RPMI7951 (cell line): ENCODE results near the gene FMN1. TPM values are rescaled to one million over a fixed set of nuclear protein-coding genes. Genes with fewer than 3 reads are reported as not detected.

Source experiments
- DNase-seq: peaks from one replicate; pipeline ENCODE4 v3.0.0-alpha.2; 2012; ENCODE audit warnings: low read depth
- total RNA-seq: library from RNA; depleted of rRNA; stranded (reverse); fragments of >200 nt; shearing (Covaris generic); gene quantifications from 2 replicates; pipeline ENCODE4 v1.2.3, GENCODE V29; 2014

The FMN1 gene
- total RNA-seq, 1 experiment from 2014 or later: 5.0 TPM

DNA sequence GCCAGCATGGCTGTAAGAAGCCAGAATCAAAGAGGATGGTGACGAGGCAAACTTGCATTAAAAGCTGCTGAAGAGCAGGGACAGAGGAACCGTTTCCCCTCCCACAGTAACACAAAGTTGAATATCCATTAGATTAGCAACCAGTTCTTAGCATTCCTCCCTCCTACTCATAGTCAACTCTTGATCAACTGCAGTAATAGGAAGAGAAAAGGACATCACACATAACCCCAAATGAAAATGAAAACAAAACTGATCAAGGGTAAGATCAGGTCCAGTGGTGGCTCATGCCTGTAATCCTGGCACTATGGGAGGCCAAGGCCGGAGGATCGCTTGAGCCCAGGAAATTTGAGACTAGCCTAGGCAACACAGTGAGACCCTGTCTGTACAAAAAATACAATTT is 311.6 kb downstream of the FMN1 start:
- no peak for DNase-seq

DNA sequence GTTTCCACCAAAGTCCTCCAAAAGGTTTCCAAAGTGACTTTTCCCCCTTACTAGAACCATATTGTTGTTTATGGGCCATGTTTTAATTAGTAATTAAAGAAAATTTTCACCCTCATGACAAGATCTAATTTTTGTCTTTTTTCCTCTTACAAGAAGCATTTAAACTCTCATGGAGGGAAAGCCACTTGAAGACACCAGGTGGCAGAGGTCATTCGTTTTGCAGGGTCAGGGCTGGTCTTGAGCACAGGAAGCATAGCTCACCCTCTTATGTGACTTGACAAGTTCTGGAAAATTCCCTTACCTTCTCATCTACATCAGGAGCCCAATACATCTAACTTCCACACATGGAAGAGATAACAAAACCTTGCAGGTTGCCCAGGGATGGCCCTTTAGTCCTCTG is 313.0 kb downstream of the FMN1 start:
- no peak for DNase-seq

DNA sequence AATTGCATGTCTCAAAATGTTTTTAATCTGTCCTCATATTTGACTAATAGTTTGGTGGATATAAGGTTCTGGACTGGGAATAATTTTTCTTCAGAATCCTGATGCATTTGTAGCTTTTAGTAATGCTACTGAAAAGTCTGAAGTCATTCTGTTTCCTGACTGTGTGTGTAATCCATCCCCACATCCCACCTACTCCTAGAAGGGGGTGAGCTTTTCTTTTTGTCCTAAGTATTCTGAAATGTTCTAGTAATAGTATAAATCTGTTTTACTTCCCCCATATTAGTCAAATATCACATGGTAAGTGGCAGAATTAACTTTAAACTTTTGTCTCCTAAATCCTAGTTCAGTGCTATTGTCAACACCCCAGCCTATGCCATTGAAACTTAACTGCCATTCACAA is 313.9 kb downstream of the FMN1 start:
- no peak for DNase-seq

DNA sequence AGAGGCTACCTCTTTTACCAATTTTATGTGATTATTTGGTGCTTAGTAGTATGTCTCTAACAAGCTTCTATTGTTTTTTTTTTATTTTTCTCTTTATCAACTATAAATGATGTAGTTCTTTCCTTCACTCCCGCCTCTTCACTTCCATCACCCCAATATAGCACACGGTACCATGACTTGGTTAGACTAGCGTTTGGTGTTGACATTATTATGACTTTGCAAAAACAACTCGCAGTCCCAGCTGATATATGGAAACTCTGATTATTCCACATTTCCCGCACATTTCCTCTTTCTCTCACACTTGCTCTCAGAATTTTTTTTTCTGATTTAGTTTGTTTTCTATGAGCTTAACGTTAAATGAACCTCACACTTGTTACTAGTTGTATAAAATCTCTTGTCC is 314.5 kb downstream of the FMN1 start:
- DNase-seq: no peak

DNA sequence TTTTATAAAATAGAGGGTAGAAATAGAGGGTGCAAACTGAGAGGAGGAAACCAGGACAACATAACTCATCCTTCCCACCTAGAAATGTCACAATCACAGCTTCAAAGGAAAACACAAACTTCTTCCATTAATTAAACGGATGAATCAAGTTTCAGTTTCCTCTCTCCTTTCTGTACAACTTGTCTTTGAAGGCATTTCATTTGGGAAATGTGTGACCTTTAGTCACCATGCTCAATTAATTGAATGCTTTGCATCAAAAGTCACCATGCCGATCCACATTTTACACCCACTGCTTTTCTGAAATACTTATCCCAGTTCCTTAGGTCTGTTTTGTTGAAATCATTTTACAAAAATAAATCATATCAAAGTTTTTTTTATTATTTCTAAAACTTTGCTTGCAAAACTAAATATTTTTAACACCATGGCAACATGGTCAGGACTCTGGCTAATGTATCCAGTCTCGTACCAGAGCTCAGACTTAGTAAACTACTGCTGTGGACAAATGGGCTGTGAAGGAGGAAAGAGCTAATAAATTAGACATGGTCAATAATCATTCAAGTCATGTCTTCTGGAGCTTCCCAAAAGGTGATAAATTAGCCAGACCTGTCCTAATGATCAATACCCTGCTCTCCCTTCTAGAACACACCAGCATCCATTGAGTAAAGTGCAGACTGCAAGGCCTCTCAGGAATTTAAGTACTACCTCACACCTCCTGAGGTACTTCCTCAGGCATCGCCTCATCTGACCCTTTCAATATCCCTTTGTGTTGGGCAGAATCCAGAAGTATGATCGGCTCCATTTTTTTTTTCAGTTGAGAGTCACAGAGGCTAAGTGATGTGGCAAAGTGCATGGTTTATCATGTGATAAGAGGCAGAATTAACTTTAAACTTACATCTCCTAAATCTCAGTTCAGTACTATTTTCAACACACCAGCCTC is 315.4 kb downstream of the FMN1 start:
- no peak for DNase-seq

DNA sequence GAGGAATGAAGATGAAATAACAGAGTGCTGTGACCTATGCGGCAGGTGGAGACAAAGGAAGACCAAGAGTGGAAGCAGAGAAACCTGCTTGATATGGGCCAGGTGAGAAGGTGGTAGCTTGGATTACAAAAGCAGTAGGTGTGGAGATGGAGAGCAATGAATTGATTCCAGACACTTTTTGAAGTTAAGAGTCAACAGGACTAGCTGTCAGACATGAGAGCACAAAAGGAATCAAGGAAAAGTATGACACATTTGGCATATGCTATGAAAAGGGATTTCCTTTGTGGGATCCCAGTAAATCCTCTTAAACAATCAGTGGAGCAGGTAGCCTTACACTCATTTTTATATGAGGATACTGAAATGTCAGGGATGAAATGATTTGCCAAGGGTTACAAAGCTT is 316.2 kb downstream of the FMN1 start:
- no peak for DNase-seq

DNA sequence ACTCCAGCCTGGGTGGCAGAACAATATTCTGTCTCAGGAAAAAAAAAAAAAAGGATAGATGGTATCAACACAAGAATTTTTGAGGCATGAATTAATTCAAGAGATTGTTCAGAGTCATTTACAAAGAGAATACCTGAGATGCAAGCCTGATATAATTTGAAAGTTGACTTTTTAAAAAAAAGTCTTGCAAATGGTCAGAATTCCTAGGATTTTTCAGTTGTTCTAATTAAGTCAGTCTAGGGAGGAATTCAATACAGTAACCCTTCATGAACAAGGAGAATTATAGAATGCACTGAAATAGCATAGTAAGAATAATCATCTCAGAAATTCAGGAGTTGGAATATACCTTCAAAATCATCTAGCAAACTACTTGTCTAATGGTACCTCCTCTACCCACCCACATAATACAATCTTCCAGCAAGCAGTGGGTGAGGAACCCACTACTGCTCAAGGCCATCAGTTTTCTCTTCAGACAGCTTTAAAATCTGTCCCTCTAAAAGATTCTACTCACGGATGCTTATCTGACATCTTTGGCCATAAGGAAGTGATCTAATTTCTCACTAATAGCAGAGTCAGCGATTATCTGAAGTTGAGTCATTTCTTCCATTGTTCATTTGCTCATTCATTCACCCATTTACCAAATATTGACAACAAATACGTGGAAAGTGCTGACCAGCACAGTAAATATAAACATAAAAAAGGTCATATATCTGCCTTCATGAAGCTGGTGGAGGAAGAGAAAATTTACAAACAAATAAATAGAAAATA is 317.1 kb downstream of the FMN1 start:
- DNase-seq: peak; percentile 45

DNA sequence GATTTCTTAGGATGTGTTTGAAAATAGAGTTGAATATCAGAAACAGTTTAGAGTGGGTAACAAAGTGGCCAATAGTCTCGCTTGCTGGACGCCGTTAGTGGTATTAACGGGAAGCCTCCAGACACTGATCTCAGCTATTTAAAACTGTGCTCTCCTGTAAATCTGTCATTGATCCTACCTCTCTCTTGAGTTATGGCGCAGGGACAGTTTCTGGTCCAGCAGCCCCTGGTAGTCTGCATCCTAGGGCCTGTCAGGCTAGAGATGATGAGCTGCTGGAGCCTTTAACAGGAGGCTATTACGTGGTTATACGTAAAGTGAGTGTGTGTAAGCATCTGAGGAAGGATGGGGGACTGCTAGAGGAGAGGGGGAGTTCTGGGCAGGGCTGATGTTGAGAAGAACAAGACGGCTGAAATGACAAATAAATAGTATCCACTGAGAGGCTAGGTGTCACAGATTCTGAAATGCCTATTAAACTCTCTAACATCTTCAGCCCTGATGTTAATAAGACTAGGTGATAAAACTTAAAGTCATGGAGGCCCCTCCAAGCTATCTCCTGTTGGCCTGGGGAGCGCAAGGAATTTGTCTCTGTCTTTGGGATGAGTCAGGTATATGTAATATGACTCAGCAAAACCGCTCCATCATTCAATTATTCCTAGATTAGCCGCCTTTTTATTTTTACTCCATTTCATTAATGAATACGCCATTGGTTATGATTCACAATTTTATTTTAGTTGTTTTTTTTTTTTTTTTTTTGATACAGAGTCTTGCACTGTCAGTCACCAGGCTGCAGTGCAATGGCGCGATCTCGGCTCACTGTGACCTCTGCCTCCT is 321.0 kb downstream of the FMN1 start:
- peak; percentile 63 for DNase-seq

DNA sequence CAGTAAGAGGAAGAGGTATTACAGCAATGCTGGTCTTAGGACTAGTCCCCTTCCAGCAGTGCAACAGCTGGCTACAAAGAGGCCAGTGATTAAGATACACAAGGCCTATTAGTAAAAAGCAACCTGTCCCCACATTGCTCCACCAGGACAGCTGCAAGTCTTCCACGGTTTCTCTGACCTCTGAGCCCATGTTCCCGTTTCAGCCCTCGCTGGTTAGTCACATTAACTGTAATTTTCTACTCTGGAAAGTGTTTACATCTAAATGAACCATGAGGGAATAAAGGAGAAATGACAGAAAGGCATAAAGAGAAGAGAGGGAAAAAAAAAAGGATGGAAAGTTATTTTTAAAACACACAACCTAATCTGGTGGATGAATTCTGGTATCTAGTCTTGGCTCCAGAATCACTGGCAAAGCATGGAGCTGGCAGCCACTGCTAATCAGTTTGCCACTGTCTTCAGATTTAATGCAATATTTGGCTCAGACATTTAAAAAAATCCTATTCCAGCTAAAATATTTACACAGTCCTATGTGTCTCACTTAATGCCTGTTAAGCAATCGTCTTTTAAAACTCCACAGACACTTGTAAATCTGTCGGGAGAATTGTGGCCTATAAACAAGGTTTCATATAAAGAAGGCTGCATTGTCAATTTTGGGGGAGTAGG is 321.8 kb downstream of the FMN1 start:
- DNase-seq: peak; percentile 49

DNA sequence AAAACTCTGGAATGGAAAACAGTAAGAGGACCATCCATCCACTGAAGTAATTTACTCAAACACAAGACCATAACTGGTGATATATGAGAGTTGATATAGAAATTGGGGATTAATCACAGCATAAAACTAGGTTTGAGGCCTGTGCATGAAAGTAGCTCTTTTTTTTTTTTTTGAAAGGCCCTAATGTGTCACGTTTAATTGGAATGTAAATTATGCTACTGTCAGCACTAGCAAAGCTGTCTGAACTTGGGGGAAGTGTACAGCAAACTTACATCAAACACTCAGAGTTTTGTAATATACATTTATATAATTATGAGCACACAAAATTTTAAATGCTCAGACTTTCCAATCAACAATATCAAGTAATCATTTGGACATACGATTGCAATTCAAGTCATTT is 322.6 kb downstream of the FMN1 start:
- no peak for DNase-seq

DNA sequence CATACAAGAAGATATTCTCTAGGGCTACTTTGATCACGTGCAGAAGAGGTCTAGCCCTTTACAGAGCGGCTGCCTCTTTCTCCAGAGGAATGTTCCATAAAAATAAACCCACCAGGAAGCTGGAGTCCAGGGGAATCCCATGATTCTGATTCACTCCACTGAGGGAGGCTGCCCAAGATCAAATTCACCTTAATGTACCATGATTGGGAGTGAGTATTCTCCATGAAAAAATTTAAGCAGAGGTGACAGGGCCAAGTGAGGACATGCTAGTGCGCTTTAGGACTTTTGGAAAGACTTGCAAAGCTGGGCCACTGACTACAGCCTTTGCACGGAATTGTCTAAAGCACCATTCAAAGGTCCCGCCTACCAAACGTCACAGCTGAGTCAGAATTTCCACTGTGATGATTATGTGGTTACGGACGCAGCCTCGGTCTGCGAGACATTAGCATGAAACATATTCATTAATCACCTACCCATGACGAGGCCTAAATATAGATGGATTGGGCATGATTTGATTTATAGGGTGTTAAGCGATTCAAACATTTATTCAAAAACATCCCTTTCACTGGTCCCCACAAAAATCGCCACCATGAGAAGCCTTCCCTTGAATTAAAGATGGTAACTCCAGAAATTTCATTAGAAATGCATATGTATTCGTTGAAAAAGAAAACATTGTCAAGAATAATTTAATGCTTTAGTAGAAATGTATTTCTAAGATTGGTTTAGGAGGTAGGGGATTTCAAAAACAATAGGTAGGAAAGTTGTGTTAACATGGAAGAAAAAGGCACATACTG is 324.1 kb downstream of the FMN1 start:
- DNase-seq: peak; percentile 100

DNA sequence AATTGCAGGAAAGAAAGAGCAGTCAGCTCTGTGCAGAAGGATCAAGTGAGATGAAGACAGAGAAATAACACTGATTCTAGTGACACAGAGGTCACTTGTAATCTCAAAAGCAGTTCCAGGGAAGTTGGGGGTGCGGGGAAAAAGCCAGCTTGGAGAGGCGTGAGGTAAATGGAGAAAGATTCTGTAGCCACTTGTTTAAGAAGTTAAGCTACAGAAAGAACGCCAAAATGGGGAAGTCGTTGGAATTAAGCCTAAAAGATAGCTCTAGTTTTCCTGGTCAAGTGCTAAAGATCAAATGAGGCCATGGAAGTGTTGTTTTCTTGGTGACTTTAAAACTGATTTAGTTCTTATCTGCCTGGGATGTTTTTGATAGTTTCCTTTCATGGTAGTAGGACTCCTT is 324.7 kb downstream of the FMN1 start:
- DNase-seq: no peak

DNA sequence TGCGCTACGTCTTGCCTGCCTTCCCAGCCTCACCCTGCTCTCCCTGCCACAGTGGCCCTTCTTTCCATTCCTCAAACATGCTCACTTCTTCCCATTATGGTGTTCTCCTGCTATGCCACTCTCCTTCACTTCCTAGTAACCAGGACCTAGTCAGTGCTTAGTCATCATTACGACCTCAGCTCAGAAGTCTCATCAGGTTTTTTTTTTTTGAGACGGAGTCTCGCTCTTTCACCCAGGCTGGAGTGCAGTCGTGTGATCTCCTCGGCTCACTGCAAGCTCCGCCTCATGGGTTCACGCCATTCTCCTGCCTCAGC is 327.2 kb downstream of the FMN1 start:
- peak; percentile 95 for DNase-seq

DNA sequence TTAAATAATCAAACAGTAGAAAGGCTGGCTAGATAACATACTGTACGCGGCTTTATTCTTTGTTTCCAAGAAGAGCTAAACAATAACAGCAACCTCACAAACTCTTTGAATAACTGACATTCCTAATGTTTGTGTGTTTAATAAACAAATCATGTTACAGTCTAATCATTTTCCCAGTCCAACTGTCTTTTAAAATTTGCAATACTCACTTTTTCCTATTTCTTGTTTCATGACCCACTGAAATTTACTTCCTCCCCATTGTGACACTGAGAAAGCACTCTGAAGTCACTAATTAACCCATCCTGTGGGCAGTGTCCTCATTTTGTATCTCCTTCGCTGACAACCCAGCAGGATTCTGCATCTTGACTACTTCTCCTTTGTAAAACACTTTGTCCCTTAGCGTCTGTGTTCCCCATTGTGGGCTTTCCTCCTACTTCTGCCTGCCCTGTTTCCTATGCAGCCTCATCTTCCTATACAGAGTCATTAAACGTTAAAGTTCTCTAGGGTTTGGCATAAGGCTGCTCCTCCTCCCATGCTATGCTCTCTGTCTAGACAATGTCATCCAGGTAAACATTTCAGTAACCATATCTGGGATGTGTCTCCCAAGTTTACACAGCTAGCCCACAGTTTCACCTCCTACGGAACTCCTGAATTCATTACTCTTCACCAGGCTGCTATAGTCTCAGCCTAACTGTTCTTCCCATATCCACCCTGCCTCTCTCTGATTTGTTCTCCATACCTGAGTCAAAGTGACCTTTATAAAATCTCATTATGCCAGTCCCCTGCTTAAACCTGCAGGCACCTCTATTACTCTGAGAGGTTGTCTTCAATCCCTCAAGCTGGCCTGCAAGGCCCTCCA is 327.8 kb downstream of the FMN1 start:
- DNase-seq: no peak

DNA sequence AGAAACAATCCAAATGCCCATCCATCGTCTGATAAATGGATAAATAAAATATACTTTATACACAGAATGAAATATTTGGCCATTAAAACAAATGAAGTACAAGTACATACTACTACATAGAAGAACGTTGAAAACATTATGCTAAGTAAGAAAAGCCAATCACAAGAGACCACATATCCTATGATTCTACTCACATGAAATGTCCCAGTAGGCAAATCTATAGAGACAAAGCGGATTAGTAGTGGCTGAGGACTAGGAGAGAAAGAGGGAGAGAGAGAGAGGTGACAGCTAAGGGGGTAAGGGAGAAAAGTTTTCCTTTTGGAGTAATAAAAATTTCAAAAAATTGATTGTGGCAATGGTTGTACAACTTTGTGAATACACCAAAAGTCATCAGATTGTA is 329.7 kb downstream of the FMN1 start:
- DNase-seq: no peak

DNA sequence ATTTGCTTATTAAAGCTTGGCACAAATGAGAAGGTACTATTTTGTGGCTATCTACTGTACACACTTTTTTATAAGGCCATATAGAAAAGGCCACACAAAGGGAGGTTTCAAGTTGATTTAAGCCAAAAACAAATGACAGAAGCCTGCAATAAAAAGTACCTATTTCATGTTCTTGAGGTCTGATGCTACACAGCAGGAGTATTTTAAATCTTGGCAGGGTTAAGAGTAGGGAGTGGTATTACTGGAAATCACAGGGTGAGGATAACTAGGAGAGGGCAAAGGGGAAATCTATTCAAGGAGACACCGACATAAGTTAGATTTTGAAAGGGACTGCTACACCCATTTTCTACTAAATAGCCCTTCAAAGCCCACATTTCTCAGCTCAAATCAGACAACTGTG is 330.5 kb downstream of the FMN1 start:
- no peak for DNase-seq

DNA sequence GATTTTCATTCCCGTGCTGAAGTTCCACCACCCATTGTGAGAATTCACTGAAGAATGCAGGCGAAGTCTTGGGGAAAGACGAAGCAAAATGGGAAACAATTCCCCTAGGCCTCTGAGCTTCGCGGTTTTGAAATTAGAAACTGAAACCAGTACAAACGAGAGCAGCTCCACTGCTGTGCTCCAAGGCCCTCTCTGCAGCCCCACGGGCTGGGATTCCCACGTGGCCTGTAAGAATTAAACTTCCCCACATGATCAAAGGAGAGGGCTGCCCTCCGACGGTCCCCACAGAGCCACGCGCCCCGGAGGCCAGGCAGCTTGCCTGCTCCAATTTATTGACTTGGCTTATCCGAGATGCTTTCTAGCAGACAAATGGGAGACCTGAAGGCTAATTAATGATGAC is 332.8 kb downstream of the FMN1 start:
- peak; percentile 97 for DNase-seq

DNA sequence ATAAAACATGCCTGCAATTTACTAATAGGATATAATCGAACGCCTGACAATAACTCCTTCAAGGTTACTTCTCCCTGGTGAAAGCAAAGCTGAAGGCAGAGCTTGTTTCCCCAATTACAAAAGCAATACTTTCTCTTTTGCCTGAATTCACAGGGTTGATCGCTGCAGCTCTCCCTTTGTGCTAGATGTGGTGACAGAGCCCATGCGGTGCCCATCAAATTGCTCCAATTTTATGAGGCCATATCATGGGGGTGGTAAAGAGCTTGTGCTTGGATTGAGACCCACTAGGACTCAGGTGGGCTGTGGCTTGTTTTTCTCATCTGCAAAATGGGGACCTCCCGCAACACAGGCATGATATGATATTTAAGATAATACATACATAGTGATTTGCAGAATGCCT is 333.3 kb downstream of the FMN1 start:
- no peak for DNase-seq

DNA sequence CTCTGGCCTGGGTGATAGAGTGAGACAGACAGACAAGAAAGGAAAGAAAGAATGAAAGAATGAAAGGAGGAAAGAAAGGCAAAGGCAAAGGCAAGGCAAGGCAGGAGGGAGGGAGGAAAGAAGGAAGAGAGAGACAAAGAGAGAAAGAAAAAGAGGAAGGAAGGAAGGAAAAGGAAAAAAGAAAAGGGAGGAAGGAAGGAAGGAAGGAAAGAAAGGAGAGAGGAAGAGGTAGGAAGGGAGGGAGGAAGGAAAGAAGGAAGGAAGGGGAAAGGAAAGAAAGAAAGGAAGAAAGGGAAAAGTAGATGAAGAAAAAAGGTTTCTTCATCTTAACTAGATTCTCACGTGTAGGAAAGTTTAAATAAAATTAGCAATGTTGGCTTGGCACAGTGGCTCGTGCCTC is 334.5 kb downstream of the FMN1 start:
- no peak for DNase-seq

DNA sequence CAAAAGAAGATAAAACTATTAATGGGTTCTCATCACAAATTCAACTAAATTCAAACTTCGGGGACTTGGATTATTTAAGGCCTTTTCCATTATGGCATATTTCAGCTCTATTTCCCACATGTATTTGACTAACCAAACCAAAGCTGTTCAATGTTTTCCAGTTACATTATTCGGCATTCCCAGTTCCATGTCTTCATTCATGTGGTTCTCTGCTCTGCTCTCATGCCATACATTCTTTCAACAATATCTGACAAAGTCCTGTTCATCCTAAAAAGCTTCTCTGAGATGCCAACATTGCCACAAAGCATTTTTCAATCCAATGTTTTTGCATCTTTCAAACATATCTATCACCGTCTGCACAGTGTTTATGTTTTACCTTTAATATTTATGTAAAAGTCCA is 335.3 kb downstream of the FMN1 start:
- DNase-seq: no peak
